IPS-20b (cell line): ENCODE data around the gene SLC37A2.

Experiments used
- H3K27ac ChIP-seq: one replicate; pipeline ENCODE4 v1.5.1; 2013; ENCODE audit warnings: low read length
- H3K27me3 ChIP-seq: 2 replicates; pipeline ENCODE4 v1.6.1; 2013; ENCODE audit warnings: mild to moderate bottlenecking, low read length, inconsistent platforms; ENCODE audit not compliant: insufficient read depth
- H3K36me3 ChIP-seq: 2 replicates; pipeline ENCODE4 v1.6.1; 2013; ENCODE audit warnings: low read depth, mild to moderate bottlenecking, inconsistent platforms, low read length, moderate library complexity; ENCODE audit not compliant: insufficient read depth
- H3K4me1 ChIP-seq: 2 replicates; pipeline ENCODE4 v1.6.1; 2013; ENCODE audit warnings: mild to moderate bottlenecking, control low read depth, inconsistent platforms, low read length, moderate library complexity; ENCODE audit not compliant: insufficient read depth
- H3K4me3 ChIP-seq: 2 replicates; pipeline ENCODE4 v1.5.1; 2013; ENCODE audit warnings: mild to moderate bottlenecking, low read length, inconsistent platforms
- H3K9ac ChIP-seq: 2 replicates; pipeline ENCODE4 v1.6.1; 2013; ENCODE audit warnings: low read depth, mild to moderate bottlenecking, inconsistent platforms, low read length, moderate library complexity
- H3K9me3 ChIP-seq: 2 replicates; pipeline ENCODE4 v1.6.1; 2013; ENCODE audit warnings: mild to moderate bottlenecking, low read depth, low read length, inconsistent platforms; ENCODE audit not compliant: insufficient read depth

Gene SLC37A2

DNA sequence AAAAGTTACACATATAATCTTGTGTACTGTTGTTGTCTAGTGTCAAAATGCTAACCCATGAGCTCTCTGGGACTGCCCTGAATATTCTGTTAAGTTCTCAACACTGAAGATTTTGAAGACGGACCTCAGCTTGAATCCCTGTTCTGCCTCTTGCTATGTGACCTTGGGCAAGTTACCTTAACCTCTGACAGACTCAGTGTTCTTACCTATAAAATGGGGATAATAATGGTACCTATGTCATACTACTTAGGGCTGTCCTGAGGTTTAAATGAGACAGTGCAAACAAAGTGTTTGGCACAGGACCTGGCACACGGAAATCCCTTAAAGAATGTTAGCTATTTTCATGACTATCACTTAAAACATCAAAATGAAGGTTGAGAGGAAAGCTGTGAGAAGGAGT is 37.0 kb downstream of the SLC37A2 start:
- peaks cover 11% of the 10 kb centered on the region for H3K9me3 ChIP-seq
- no peaks in the 10 kb centered on the region for H3K27me3 ChIP-seq
- H3K4me1 ChIP-seq: peaks cover under 1% of the 10 kb centered on the region; the same call in 1 of the 2 replicates
- no peak overlapping the region for H3K27ac ChIP-seq
- H3K4me3 ChIP-seq: no peak overlapping the region
- H3K9ac ChIP-seq: no peak overlapping the region
- H3K36me3 ChIP-seq: peaks cover 56% of the 10 kb centered on the region

DNA sequence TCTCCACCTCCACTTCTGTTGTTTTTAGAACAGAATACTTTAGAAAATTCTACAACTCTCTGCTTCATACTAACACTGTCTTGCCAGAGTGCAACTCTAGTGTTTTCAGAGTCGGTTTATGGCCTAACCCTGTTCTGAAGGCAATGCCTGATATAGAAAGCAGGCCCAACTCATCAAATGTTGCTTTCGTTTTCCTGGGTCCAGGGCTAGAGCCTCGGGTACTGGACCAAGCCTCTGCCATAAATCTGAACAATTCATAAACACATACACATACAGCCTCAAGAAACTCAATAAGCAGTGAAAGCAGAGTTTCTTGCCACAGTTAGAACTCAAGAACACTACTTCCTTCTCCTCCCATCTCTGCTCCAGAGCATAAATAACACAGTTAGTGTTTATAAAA is 38.5 kb downstream of the SLC37A2 start:
- Histone ChIP-seq H3K4me3 (no peak overlapping the region), H3K27me3 (no peaks in the 10 kb centered on the region), H3K27ac (no peak overlapping the region), H3K9ac (no peak overlapping the region), H3K4me1 (peaks cover 6% of the 10 kb centered on the region; the same call in 1 of the 2 replicates), H3K36me3 (peaks cover 49% of the 10 kb centered on the region), H3K9me3 (peaks cover 14% of the 10 kb centered on the region)

DNA sequence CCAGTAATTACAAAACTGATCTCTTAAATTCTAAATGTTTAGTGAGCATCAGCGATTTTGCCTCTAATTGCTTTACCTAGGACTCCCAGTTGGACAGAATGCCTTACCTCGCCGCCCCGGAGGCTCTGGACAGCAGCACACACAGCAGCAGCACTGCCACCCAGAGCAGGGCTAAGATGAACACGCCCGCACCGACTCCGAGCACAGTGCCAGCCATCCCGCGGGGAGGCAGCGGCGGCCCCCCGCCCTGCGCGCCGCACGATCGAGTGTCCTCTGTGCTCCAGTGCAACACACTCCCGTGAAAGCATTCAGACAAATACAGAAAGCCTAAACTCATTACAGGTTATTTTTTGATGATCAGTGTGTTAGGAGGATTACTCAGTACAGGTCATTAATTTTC is 38.9 kb downstream of the SLC37A2 start:
- Histone ChIP-seq H3K27ac (no peak overlapping the region), H3K4me3 (no peak overlapping the region), H3K9ac (no peak overlapping the region), H3K36me3 (peaks cover 45% of the 10 kb centered on the region), H3K9me3 (peaks cover 18% of the 10 kb centered on the region), H3K27me3 (no peaks in the 10 kb centered on the region), H3K4me1 (peaks cover 6% of the 10 kb centered on the region; the same call in 1 of the 2 replicates)

DNA sequence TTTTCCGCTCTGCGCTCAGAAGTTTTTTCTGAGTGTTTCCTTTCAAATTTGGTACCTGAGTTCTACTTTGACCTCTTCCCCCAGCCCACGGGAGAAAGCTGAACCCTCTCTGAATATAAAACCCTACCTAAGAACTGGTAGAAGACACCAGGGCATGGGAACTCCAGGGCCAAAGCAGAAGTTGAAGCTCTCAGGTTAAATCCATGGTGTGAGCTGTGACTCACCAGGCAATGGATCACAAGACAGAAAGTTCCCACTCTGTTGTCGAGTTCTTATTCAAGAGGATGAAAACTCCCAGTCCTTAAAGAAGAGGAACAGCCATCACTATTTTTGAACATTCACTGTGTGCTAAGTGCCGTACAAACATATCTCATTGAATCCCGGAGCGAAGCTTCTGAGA is 39.4 kb downstream of the SLC37A2 start:
- H3K9me3 ChIP-seq: peaks cover 21% of the 10 kb centered on the region
- H3K4me1 ChIP-seq: peaks cover 6% of the 10 kb centered on the region; the same call in 1 of the 2 replicates
- H3K27ac ChIP-seq: no peak overlapping the region
- no peak overlapping the region for H3K4me3 ChIP-seq
- peaks cover 40% of the 10 kb centered on the region for H3K36me3 ChIP-seq
- H3K9ac ChIP-seq: no peak overlapping the region
- H3K27me3 ChIP-seq: no peaks in the 10 kb centered on the region

DNA sequence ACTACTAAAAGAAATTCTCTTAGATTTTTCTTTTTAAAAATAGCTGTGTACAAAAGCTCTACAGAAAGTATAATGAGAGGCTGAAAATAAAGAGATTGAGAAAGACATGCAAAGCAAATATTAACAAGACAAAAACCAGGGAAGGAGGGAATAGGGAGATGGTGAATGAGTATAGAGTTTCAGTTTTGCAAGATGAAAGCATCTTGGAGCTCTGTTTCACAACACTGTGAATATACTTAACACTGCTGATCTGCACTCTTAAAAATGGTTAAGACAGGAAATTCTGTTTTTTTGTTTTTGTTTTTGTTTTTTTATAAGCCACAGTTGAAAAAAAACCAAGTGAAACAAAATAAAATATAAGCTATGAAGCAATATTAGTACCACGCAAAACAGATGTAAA is 42.8 kb downstream of the SLC37A2 start:
- Histone ChIP-seq H3K9me3 (peaks cover 21% of the 10 kb centered on the region), H3K36me3 (peaks cover 15% of the 10 kb centered on the region), H3K9ac (no peak overlapping the region), H3K4me1 (peaks cover 11% of the 10 kb centered on the region), H3K4me3 (no peak overlapping the region), H3K27ac (no peak overlapping the region), H3K27me3 (no peaks in the 10 kb centered on the region)

- Histone ChIP-seq H3K4me1 (peaks cover 11% of the 10 kb centered on the region), H3K9me3 (peaks cover 16% of the 10 kb centered on the region; the same call in 1 of the 2 replicates), H3K27ac (no peak overlapping the region), H3K4me3 (no peak overlapping the region), H3K27me3 (no peaks in the 10 kb centered on the region), H3K36me3 (peaks cover 6% of the 10 kb centered on the region; the same call in 1 of the 2 replicates), H3K9ac (no peak overlapping the region)
These were observed 45.4 kb downstream of the SLC37A2 start for GRCh38 chr11:125108469-125108868.

- Histone ChIP-seq H3K36me3 (no peaks in the 10 kb centered on the region), H3K27me3 (no peaks in the 10 kb centered on the region), H3K9ac (peak overlapping the region; percentile 89; the same call in 1 of the 2 replicates), H3K27ac (no peak overlapping the region), H3K4me3 (peak overlapping the region; percentile 95), H3K9me3 (peaks cover 10% of the 10 kb centered on the region; the same call in 1 of the 2 replicates), H3K4me1 (peaks cover 7% of the 10 kb centered on the region)
These were observed 47.4 kb downstream of the SLC37A2 start for GRCh38 chr11:125110506-125110905.

DNA sequence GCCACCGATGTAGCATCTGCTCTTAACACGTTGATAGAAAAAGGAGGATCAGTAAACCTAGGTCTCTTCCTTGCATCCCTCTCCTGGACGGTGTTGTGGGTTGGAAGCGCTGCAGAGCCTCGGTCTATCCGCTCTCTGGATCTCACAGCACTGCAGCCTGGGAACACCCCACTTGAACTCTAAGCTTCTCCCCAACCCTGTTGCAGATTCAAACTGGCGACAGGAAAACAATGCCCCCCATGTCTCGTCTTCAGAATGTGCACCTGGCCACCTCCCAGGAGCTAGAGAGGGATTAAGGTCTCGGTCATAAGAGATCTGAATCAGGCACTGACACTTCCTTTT is 47.9 kb downstream of the SLC37A2 start:
- peaks cover 5% of the 10 kb centered on the region for H3K4me1 ChIP-seq
- H3K27ac ChIP-seq: peak overlapping the region; percentile 35
- H3K36me3 ChIP-seq: no peaks in the 10 kb centered on the region
- peaks cover 10% of the 10 kb centered on the region; the same call in 1 of the 2 replicates for H3K9me3 ChIP-seq
- peak overlapping the region; percentile 95 for H3K4me3 ChIP-seq
- peak overlapping the region; percentile 89 for H3K9ac ChIP-seq
- no peaks in the 10 kb centered on the region for H3K27me3 ChIP-seq

- Histone ChIP-seq H3K4me1 (peaks cover 5% of the 10 kb centered on the region), H3K36me3 (no peaks in the 10 kb centered on the region), H3K9ac (peak within 1 kb of the TSS; percentile 89), H3K27me3 (no peaks in the 10 kb centered on the region), H3K9me3 (peaks cover 7% of the 10 kb centered on the region; the same call in 1 of the 2 replicates), H3K27ac (peak within 1 kb of the TSS; percentile 35), H3K4me3 (peak within 1 kb of the TSS; percentile 95)
These were observed 48.5 kb downstream of the SLC37A2 start, which contains the start of gene TMEM218 for GRCh38 chr11:125111343-125112207. Gene TMEM218, minus strand, starts transcription at chr11:125111626. Its CDS starts 9,385 bp downstream, at chr11:125102241.

- Histone ChIP-seq H3K27me3 (no peaks in the 10 kb centered on the region), H3K27ac (no peak overlapping the region), H3K9ac (peak overlapping the region; percentile 46; the same call in 1 of the 2 replicates), H3K4me1 (peaks cover 5% of the 10 kb centered on the region), H3K36me3 (no peaks in the 10 kb centered on the region), H3K9me3 (peaks cover under 1% of the 10 kb centered on the region; the same call in 1 of the 2 replicates), H3K4me3 (peak overlapping the region; percentile 60)
These were observed 49.1 kb downstream of the SLC37A2 start for GRCh38 chr11:125112208-125112604.

GRCh38 chr11:125114518-125114917 is 51.4 kb downstream of the SLC37A2 start:
- no peaks in the 10 kb centered on the region for H3K9me3 ChIP-seq
- H3K4me3 ChIP-seq: no peak overlapping the region
- H3K9ac ChIP-seq: no peak overlapping the region
- H3K4me1 ChIP-seq: peaks cover 5% of the 10 kb centered on the region
- no peaks in the 10 kb centered on the region for H3K36me3 ChIP-seq
- H3K27me3 ChIP-seq: peaks cover under 1% of the 10 kb centered on the region; the same call in 1 of the 2 replicates
- no peak overlapping the region for H3K27ac ChIP-seq

DNA sequence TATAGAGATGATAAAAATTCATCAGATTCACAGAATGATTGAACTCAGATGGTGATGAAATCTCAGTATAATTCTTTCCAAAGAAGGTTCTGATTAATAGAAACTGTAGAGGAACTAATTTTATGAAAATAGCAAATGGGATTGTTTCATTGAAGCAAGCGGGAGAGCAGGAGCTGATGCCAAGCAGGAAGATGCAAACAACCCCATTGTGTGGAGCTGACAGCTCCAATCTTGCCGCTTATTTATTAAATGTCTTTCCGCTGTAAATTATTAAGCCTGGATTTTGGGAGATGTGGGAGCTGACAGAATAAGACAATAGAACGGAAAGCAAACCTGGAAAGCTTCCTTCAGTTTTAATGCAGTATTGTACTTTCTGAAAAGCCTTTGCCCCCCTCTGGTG is 54.3 kb downstream of the SLC37A2 start:
- no peaks in the 10 kb centered on the region for H3K36me3 ChIP-seq

More for the DNA sequence above, 54.3 kb downstream of the SLC37A2 start:
- peaks cover 24% of the 10 kb centered on the region; the same call in 1 of the 2 replicates for H3K27me3 ChIP-seq
- no peak overlapping the region for H3K4me3 ChIP-seq
- H3K9me3 ChIP-seq: no peaks in the 10 kb centered on the region
- H3K27ac ChIP-seq: no peak overlapping the region
- H3K9ac ChIP-seq: no peak overlapping the region
- no peaks in the 10 kb centered on the region for H3K4me1 ChIP-seq
